Esophagus (tissue), 2 donors: ENCODE results near the gene PRRG4. TPM values are rescaled to one million over a fixed set of nuclear protein-coding genes. Genes with fewer than 3 reads are reported as not detected.
"Not testable (repeated sequence)": the region's sequence is repeated elsewhere in the genome, so short reads cannot be mapped to it uniquely, and the experiment has no call there.

Experiments used
- H3K27ac ChIP-seq, 2 donors: one replicate each; pipeline ENCODE4 v1.5.1; 2013; ENCODE audit warnings: low read depth in 2 of 2, mild to moderate bottlenecking in 2 of 2, inconsistent platforms in 1 of 2, low read length in 1 of 2, moderate library complexity in 1 of 2
- H3K27me3 ChIP-seq, 2 donors: one replicate each; pipeline ENCODE4 v1.6.1; 2013; ENCODE audit warnings: low read length in 2 of 2, control low read depth in 1 of 2, mild to moderate bottlenecking in 1 of 2; ENCODE audit not compliant: insufficient read depth in 2 of 2, control insufficient read depth in 1 of 2
- H3K36me3 ChIP-seq, 2 donors: one replicate each; pipeline ENCODE4 v1.6.1; 2013; ENCODE audit warnings: low read length in 1 of 2; ENCODE audit not compliant: control insufficient read depth in 2 of 2, insufficient read depth in 2 of 2
- H3K4me1 ChIP-seq, 2 donors: one replicate each; pipeline ENCODE4 v1.6.1; 2013; ENCODE audit warnings: low read length in 1 of 2; ENCODE audit not compliant: control insufficient read depth in 2 of 2, insufficient read depth in 2 of 2
- H3K4me3 ChIP-seq, 2 donors: one replicate each; pipeline ENCODE4 v1.5.1; 2013; ENCODE audit warnings: low read length in 2 of 2, mild to moderate bottlenecking in 2 of 2, low read depth in 1 of 2, moderate library complexity in 1 of 2
- H3K9me3 ChIP-seq, 2 donors: one replicate each; pipeline ENCODE4 v1.6.1; 2013; ENCODE audit warnings: mild to moderate bottlenecking in 2 of 2, low read depth in 1 of 2, low read length in 1 of 2, moderate library complexity in 1 of 2; ENCODE audit not compliant: control insufficient read depth in 2 of 2, insufficient read depth in 1 of 2
- WGBS, 2 donors: extraction: QIAGEN DNeasy Blood & Tissue Kit; methylation state at CpG; one replicate each; pipeline ENCODE4 v1.1.7; 2013; 5-methylcytosine and 5-hydroxymethylcytosine counted together
- polyA plus RNA-seq, 2 donors: library from polyadenylated mRNA; stranded (reverse); fragments of 200-250 nt; gene quantifications; one replicate each; pipeline ENCODE4 v1.2.3, GENCODE V29; 2013
- donor health status: healthy with polysubstance abuse.
- donor health status: Bipolar disorder and iron deficiency.

The PRRG4 gene
- polyA plus RNA-seq, 2 donors: 16.9 to 20.6 TPM

DNA sequence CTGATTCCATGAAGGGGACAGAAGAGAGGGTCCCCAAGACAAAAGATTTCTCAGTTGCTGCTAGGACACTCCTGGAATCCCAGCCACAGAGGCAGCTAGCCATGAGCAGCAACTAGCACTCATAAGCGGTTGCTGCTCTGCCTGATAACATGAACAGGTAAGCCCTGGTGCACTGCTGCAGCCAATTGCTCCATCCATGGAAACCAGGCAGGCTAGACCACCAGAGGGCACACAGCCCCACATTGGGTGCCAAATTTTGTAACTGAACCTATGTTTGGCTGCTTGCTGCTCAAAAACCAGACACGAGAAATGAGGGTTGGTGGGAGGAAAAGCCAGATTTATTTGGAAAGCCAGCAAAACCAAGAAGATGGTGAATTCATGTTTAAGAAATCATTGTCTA, 40.9 kb downstream of the PRRG4 start:
- H3K27ac ChIP-seq: no peak overlapping the region
- H3K36me3 ChIP-seq: no peaks in the 10 kb centered on the region
- H3K9me3 ChIP-seq: peaks cover 0 to 3% of the 10 kb centered on the region in 2 donors
- WGBS, 2 donors: 63 to 71% methylated on average over 2 of the region's 2 CpGs
- no peaks in the 10 kb centered on the region for H3K4me1 ChIP-seq
- H3K27me3 ChIP-seq: no peaks in the 10 kb centered on the region
- H3K4me3 ChIP-seq: no peak overlapping the region

DNA sequence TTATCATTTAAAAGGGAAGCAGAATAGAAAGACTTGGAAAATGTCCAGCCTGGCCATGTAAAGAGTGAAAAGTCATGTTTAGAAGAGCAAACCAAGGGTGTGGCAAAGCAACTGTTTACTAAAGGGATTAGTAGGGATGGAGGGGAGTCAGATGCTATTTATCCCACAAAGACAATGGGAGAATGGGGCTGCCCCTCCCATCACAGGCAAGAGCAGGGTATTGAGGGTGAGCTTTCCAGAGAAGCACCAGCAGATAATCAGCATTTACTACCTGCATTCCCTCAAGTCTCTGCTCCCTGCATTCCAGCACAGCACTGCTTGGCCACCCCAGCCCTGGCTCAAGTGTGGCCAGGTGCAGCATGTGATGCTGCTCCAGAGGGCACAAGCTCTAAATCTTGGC, 44.4 kb downstream of the PRRG4 start:
- Histone ChIP-seq H3K36me3 (no peaks in the 10 kb centered on the region), H3K9me3 (peaks cover 0 to 3% of the 10 kb centered on the region in 2 donors), H3K27me3 (no peaks in the 10 kb centered on the region), H3K4me3 (no peak overlapping the region), H3K27ac (no peak overlapping the region), H3K4me1 (no peaks in the 10 kb centered on the region)

DNA sequence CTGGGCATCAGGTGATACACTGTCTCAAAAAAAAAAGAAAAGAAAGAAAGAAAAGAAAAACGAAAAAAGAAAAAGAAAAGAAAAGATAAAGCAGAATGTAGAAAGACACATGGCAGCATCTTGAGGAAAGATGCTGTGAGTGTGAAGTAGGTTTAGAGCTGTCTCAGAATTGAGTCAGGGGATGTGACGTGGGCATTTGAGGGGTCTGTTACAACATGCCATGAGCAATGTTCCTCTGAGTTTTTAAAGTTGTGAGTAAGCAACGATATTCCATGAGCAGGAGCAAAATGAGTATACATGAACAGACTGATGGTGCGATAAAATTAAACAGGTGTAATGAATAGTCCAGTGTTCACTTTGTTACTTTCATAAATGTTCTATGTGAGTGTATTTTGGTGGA, 51.6 kb downstream of the PRRG4 start:
- Histone ChIP-seq H3K36me3 (no peaks in the 10 kb centered on the region), H3K9me3 (no peaks in the 10 kb centered on the region), H3K27me3 (no peaks in the 10 kb centered on the region), H3K27ac (no peak overlapping the region), H3K4me3 (no peak overlapping the region), H3K4me1 (no peaks in the 10 kb centered on the region)
- WGBS, 2 donors: 55 to 70% methylated on average over 4 of the region's 4 CpGs

DNA sequence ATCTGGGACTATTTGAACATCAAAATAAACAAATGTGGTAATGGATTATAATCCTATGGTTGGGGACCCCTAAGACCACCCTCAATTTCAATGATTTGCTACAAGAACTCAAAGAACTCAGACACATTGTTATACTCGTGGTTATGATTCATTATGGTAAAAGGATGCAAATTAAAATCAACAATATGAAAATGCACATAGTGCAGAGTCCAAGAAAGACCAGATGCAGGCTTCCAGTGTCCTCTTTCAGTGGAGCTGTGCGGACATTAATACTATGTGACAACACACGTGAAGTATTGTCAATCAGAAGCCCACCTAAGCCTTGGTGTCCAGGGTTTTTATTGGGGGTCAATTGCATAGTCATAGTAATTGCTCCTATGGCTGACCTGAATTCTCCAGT, 53.7 kb downstream of the PRRG4 start:
- H3K27me3 ChIP-seq: no peaks in the 10 kb centered on the region
- H3K27ac ChIP-seq: no peak overlapping the region
- WGBS, 2 donors: 66 to 74% methylated on average over 3 of the region's 3 CpGs
- no peak overlapping the region for H3K4me3 ChIP-seq
- H3K4me1 ChIP-seq: no peaks in the 10 kb centered on the region
- H3K9me3 ChIP-seq: no peaks in the 10 kb centered on the region
- no peaks in the 10 kb centered on the region for H3K36me3 ChIP-seq

DNA sequence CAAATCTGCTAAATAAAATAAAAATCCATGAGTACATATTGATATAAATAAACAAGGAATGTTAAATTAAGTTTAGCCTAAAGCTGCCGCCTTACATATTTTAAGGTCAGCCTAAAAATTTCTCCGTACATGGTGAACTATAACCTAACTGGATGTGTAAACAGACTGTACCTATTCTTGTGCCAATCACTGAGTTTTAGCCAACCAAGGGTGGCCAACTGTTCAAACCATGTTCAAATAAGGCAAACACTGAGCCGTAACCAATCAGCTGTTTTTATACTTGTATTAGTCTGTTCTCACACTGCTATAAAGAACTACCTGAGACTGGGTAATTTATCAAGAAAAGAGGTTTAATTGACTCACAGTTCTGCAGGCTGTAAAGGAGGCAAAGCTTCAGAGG, 54.3 kb downstream of the PRRG4 start:
- H3K36me3 ChIP-seq: no peaks in the 10 kb centered on the region
- 79 to 89% methylated on average over 3 of the region's 3 CpGs for WGBS, 2 donors
- no peaks in the 10 kb centered on the region for H3K4me1 ChIP-seq
- no peak overlapping the region for H3K4me3 ChIP-seq
- H3K27ac ChIP-seq: no peak overlapping the region
- no peaks in the 10 kb centered on the region for H3K27me3 ChIP-seq
- no peaks in the 10 kb centered on the region for H3K9me3 ChIP-seq

DNA sequence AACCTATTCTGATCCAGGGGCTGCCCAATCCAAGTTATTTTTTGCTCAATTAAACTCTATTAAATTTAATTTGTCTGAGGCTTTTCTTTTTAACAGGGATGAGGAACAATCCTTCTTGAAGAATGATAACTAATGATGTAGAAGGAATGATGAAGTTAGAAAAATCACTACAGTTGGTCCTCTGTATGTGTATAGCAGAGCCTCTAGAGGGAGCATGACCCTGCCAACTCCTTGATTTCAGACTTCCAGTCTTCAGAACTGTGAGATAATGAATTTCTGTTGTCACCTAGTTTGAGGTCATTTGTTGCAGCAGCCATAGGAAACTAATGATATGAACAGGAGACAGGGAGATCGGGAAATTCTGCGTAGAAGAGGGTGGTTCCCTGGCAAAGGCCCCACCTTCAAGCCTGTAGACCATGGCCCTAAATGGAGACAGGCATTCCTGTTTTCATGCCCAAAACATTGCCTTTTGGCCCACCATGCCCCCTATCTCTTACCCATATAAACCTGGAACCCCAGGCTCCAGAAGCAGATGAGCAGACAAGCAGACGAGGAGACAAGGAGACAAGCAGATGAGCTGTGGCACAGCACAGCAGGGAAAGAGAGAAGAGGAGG, 55.1 kb downstream of the PRRG4 start:
- H3K4me3 ChIP-seq: no peak overlapping the region
- no peaks in the 10 kb centered on the region for H3K36me3 ChIP-seq
- no peaks in the 10 kb centered on the region for H3K27me3 ChIP-seq
- no peak overlapping the region for H3K27ac ChIP-seq
- no peaks in the 10 kb centered on the region for H3K4me1 ChIP-seq
- WGBS, 2 donors: 77 to 82% methylated on average over 3 of the region's 3 CpGs
- H3K9me3 ChIP-seq: no peaks in the 10 kb centered on the region

DNA sequence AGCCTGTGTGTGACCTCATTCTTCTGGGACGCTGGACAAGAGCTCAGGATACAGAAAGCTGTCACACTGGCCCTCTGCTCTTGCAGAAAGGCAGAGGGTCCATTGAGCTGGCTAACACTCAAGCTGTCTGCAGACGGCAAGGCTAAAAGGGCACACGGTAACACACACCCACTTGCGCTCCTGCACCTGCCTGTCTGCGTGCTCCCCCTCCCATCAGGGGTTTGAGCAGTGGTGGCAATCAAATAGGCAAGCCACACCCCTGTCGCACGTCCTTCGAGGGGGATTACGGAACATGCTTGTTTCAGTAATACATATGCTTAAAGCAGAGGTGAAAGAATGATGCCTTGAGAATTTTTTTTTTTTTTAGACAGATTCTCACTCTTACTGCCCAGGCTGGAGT, 55.8 kb downstream of the PRRG4 start:
- Histone ChIP-seq H3K27ac (no peak overlapping the region), H3K4me3 (no peak overlapping the region), H3K9me3 (no peaks in the 10 kb centered on the region), H3K27me3 (no peaks in the 10 kb centered on the region), H3K36me3 (no peaks in the 10 kb centered on the region), H3K4me1 (no peaks in the 10 kb centered on the region)
- 90 to 91% methylated on average over 9 of the region's 9 CpGs for WGBS, 2 donors

DNA sequence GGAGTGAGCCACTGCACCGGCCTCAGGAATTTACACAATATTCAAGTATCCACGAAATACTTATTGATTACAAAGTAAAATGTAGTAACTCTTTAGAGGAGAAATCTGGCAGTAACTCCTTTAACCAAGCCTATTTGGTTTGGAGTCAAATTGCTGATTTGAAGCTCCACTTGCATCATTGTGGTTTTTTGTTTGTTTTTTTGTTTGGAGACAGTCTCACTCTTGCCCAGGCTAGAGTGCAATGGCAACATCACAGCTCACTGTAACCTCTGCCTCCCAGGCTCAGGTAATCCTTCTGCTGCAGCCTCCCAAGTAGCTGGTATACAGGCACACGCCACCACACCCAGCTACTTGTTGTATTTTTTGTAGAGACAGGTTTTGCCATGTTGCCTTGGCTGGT, 56.5 kb downstream of the PRRG4 start:
- Histone ChIP-seq H3K36me3 (no peaks in the 10 kb centered on the region), H3K4me3 (no peak overlapping the region), H3K9me3 (no peaks in the 10 kb centered on the region), H3K27me3 (no peaks in the 10 kb centered on the region), H3K27ac (no peak overlapping the region), H3K4me1 (no peaks in the 10 kb centered on the region)
- 87 to 90% methylated on average over 3 of the region's 3 CpGs for WGBS, 2 donors

DNA sequence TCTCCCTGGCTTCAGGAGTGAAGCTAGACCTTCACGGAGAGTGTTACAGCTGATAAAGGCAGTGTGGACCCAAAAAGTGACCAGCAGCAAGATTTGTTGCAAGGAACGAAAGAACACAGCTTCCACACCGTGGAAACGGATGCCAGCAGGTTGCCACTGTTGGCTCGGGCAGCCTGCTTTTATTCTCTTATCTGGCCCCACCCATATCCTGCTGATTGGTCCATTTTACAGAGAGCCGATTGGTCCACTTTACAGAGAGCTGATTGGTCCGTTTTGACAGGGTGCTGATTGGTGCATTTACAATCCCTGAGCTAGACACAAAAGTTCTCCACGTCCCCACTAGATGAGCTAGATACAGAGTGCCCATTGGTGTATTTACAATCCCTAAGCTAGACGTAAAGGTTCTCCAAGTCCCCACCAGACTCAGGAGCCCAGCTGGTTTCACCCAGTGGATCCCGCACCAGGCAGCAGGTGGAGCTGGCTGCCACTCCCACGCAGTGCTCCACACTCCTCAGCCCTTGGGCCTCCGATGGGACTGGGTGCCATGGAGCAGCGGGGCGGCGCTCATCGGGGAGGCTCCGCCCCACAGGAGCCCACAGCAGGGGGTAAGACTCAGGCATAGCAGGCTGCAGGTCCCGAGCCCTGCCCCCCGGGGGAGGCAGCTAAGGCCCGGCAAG, 58.1 kb downstream of the PRRG4 start:
- H3K27me3 ChIP-seq, H3K36me3 ChIP-seq, H3K4me3 ChIP-seq, H3K4me1 ChIP-seq, H3K9me3 ChIP-seq, H3K27ac ChIP-seq: not testable (repeated sequence)
- 95 to 96% methylated on average over 20 of the region's 20 CpGs for WGBS, 2 donors

DNA sequence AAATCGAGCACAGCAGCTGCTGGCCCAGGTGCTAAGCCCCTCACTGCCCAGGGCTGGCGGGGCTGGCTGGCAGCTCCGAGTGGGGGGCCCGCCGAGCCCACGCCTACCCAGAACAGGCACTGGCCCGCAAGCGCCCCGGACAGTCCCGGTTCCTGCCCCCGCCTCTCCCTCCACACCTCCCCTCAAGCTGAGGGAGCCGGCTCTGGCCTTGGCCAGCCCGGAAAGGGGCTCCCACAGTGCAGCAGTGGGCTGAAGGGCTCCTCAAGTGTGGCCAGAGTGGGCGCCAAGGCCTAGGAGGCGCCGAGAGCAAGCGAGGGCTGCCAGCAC, 58.6 kb downstream of the PRRG4 start:
- not testable (repeated sequence) for H3K27me3 ChIP-seq, H3K4me3 ChIP-seq, H3K4me1 ChIP-seq, H3K9me3 ChIP-seq, H3K27ac ChIP-seq, H3K36me3 ChIP-seq
- WGBS, 2 donors: 96 to 97% methylated on average over 13 to 17 of the region's 17 CpGs
